Keratinocyte (primary cell): ENCODE results near the gene ARHGAP35.

Experiments used
- EZH2 ChIP-seq: IDR thresholded peaks from one replicate; pipeline ENCODE4 v1.6.1; 2012; ENCODE audit warnings: inconsistent platforms, mild to moderate bottlenecking, low read length, moderate library complexity
- TF ChIP-seq, protein P1 (sequence below), 3 experiments: IDR thresholded peaks in 1 of 3; conservative IDR thresholded peaks in 1 of 3; optimal IDR thresholded peaks in 1 of 3; 2 replicates in 2 of 3; 3 replicates in 1 of 3; pipeline versions ENCODE3 to v1.5.1; 2011; ENCODE audit warnings: low read length in 3 of 3, mild to moderate bottlenecking in 3 of 3, moderate library complexity in 2 of 3, control low read depth in 1 of 3, inconsistent platforms in 1 of 3; ENCODE audit not compliant: insufficient read depth in 2 of 3; ENCODE audit errors: extremely low read depth in 1 of 3

DNA sequence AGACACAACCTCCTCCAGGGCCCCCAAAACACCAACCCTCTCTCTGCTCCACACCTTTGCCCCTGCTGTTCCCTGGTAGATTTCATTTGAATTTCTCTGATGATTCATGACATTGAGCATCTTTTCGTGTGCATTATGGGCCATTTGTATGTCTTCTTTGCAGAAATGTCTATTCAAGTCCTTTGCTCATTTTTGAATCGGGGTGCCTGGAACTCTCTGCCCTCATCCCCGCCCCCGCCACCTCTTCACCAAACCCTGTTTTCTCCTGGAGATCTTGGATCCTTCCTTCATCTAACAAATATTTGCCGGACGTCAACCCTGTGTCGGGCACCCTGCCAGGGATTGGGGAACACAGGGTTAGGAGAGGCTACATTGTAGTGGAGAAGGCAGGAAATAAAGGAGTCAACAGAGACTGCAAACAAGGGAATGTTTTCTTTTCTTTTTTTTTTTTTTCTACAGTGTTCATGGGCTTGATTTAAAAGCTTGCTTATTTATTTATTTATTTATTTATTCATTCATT lies 46.9 kb upstream of the ARHGAP35 start:
- TF ChIP-seq, protein P1, sequence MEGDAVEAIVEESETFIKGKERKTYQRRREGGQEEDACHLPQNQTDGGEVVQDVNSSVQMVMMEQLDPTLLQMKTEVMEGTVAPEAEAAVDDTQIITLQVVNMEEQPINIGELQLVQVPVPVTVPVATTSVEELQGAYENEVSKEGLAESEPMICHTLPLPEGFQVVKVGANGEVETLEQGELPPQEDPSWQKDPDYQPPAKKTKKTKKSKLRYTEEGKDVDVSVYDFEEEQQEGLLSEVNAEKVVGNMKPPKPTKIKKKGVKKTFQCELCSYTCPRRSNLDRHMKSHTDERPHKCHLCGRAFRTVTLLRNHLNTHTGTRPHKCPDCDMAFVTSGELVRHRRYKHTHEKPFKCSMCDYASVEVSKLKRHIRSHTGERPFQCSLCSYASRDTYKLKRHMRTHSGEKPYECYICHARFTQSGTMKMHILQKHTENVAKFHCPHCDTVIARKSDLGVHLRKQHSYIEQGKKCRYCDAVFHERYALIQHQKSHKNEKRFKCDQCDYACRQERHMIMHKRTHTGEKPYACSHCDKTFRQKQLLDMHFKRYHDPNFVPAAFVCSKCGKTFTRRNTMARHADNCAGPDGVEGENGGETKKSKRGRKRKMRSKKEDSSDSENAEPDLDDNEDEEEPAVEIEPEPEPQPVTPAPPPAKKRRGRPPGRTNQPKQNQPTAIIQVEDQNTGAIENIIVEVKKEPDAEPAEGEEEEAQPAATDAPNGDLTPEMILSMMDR (optimal IDR thresholded peaks at IDR 0.05 in 1 of 3, IDR thresholded peaks at IDR 0.05 in 1 of 3, conservative IDR thresholded peaks at IDR 0.05 in 1 of 3; ENCODE audit: extremely low read depth in 1 of 3, insufficient read depth in 2 of 3, low read length in 3 of 3), result no peak
- no peak for TF ChIP-seq EZH2
